GM13977 (cell line): Measurements from ENCODE around the gene CXCL16.
A peak's percentile ranks its signal among the peaks of the same experiment; 100 is the strongest.
"Not testable (repeated sequence)": the region's sequence is repeated elsewhere in the genome, so short reads cannot be mapped to it uniquely, and the experiment has no call there.

Source experiments
- DNase-seq: peaks from one replicate; pipeline ENCODE4 v3.0.0; 2012; ENCODE audit warnings: low spot score
- in situ Hi-C: fragments of 300-500 bp; cut with MboI; formaldehyde crosslinking; loops from one replicate; pipeline ENCODE4 v1.12.0; 2022; ENCODE audit warnings: low sequenced_read_pairs, low pct_unique_long_range_greater_than_20kb, mixed read lengths, inconsistent platforms; ENCODE audit not compliant: unreplicated experiment
- TF ChIP-seq, protein P1 (sequence below): IDR thresholded peaks from 2 replicates; pipeline ENCODE4 v1.5.1; 2012; ENCODE audit warnings: mild to moderate bottlenecking, control low read depth; ENCODE audit not compliant: insufficient read depth; ENCODE audit errors: extremely low read depth, missing control alignments

The CXCL16 gene

DNA sequence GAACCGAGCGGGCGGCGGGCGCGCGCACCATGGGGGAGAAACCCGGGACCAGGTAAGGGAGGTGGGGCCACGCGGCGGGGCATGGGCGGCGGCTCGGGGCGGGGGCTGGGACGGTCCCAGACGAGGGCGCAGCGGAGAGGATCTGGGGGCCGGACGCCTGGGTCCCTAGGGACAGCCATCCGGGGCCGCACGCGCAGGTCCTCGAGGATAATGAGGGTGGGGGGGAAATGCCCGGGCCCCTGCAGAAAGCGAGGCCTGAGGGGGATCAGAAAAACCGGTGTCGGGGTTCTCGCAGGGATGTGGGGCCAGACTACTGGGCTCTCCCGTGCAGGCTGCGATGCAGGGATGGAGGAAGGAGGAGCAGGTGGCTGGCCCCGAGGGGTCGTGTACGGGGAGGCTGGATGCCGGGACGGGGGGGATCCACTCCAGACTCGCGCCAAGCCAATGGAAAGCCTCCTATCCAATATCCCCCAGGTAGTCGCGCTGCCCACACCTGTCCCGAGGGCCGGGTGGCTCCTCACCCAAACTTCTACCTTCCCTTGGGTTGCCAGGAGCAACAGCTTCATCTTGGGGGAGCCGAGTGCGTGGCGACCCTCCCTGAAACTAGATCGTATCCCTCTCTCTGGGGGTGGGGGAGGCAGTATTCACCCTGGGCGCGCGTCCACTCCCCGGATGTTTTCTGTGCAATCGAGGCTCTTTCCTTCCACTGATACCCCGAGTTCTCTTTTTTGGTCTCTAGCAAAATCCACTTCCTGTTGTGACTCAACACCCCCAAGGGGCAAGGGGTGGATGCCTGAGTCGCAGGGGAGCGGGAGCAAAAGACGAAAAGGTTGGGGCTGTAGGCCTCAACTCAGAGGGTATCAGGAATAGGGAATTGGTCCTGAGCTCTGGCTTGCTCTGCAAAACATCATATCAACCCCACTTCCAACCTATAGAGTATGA is 28.8 kb downstream of the CXCL16 start:
- in situ Hi-C loops, result no loop called here
- TF ChIP-seq, protein P1, sequence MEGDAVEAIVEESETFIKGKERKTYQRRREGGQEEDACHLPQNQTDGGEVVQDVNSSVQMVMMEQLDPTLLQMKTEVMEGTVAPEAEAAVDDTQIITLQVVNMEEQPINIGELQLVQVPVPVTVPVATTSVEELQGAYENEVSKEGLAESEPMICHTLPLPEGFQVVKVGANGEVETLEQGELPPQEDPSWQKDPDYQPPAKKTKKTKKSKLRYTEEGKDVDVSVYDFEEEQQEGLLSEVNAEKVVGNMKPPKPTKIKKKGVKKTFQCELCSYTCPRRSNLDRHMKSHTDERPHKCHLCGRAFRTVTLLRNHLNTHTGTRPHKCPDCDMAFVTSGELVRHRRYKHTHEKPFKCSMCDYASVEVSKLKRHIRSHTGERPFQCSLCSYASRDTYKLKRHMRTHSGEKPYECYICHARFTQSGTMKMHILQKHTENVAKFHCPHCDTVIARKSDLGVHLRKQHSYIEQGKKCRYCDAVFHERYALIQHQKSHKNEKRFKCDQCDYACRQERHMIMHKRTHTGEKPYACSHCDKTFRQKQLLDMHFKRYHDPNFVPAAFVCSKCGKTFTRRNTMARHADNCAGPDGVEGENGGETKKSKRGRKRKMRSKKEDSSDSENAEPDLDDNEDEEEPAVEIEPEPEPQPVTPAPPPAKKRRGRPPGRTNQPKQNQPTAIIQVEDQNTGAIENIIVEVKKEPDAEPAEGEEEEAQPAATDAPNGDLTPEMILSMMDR, result no peak
- no peak for DNase-seq

DNA sequence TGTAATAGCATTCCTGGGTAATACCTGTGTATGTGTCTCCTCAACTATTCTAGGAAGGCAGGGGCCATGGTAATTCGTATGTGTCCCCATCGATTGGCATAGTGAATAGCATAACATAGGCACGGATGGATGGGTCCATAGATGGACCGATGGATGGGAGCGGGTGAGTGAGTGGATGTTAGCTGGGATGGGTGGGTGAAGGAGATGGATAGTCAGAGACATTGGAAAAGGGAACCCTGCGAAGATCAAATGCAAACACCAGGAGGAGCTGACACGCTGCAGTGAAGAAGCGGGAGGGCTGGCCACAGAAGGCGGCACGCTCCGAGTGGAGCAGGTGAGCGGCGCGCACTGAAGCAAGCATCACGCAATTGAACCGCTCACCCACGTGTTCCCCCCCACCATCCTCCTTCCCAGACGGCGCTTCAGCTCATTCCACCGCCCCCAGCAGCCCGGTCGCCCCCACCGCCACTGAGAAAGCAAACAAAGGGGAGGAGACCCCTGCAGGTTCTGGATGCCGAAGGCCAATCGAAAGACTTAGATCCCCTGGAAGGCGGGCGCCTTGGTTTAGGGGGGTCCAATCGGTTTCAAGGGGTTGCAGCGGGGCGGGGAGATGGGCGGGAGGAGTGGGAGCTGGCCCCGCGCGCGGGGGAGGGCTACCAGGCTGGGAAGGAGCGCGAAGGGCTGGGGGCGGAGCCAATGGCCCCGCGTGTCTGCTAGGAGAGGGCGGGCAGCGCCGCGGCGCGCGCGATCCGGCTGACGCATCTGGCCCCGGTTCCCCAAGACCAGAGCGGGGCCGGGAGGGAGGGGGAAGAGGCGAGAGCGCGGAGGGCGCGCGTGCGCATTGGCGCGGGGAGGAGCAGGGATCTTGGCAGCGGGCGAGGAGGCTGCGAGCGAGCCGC is 29.7 kb downstream of the CXCL16 start, which contains the start of gene ARRB2:
Gene ARRB2 (plus strand): TSS at position 839 of the 899 bp plus-strand sequence. CDS start 90 bp downstream, outside the sequence.
- in situ Hi-C loops, result no loop called here
- peak; percentile 99 for DNase-seq

DNA sequence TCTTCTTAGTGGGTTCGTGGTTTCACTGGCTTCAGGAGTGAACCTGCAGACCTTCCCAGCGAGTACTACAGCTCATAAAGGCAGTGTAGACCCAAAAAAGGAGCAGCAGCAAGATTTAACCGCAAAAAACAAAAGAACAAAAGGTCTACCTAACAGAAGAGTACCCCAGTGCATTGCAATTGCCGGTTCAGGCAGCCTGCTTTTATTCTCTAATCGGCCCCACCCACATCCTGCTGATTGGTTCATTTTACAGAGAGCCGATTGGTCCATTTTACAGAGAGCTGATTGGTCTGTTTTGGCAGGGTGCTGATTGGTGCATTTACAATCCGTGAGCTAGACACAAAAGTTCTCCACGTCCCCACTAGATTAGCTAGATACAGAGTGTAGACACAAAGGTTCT is 31.3 kb downstream of the CXCL16 start:
- DNase-seq, result no peak
- in situ Hi-C loops, result no loop called here
- TF ChIP-seq, protein P1, result no peak

More for the DNA sequence above, 29.7 kb downstream of the CXCL16 start, which contains the start of gene ARRB2:
- TF ChIP-seq, protein P1, result peak; percentile 68

DNA sequence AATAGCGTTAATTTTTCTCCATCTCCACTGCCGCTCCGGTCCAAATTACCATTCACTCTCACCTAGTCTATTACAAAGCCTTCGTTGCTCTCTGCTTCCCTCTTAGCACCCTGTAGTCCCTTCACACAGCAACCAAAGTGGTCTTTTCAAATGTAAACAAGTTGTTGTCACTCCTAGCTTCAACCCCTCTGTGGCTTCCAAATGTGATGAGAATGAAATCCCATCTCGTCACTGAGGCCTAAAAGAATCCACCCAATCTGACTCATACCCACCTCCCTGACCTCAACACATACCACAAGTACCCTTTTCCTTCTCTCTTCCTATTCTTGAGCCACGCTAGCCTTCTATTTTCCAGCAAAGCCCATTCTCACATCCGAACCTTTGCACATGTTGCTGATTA is 33.6 kb downstream of the CXCL16 start:
- no peak for DNase-seq
- TF ChIP-seq, protein P1, result no peak
- in situ Hi-C loops, result no loop called here

DNA sequence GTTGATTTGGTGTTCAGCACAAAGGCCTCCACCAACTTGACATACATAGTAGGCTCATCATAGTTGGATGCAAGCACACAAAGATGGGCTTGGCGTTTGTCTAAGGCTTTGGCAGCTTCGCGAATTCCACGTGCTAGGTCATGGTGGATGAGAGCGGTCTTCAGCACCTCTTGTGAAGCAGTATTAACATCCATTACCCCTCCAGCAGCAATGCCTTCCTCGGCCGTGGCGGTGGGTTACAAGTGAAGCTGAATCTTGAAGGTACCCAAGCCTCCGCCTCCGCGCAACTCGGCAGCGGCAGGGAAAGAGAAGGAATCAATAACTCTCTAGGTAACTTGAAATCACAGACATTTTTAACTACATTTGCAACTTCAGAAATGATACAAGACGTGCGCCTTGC is 34.7 kb downstream of the CXCL16 start:
- in situ Hi-C loops, result no loop called here
- DNase-seq, result no peak
- TF ChIP-seq, protein P1, result no peak

DNA sequence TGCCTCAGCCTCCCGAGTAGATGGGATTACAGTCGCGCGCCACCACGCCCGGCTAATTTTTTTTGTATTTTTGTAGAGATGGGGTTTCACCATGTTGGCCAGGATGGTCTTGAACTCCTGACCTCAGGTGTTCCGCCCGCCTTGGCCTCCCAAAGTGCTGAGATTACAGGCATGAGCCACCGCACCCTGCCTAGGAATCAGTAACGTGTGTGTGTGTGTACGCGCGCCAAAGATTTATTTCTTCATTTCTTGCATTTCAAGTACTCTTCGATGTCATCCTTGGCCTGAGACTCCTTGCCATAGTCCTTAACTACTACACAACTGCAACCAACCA is 35.2 kb downstream of the CXCL16 start:
- DNase-seq, in situ Hi-C loops: not testable (repeated sequence)
